DOHH2 (cell line): ENCODE measurements around the gene DNTT.

Experiments used
- EZH2phosphoT487 ChIP-seq: fragments of 200-600 bp; sonication (generic); IDR thresholded peaks from 2 replicates; pipeline ENCODE4 v1.6.1; 2017; ENCODE audit warnings: borderline replicate concordance, mild to moderate bottlenecking, antibody characterized with exemption, low read length, moderate library complexity, mixed read lengths
- TF ChIP-seq, protein P1 (sequence below): fragments of 200-600 bp; sonication (generic); IDR thresholded peaks from one replicate; pipeline ENCODE4 v1.5.1; 2014; ENCODE audit warnings: antibody characterized with exemption, mild to moderate bottlenecking, low read depth, low read length; ENCODE audit not compliant: poor library complexity, severe bottlenecking

GRCh38 chr10:96321822-96322221, 17.6 kb downstream of the DNTT start:
- TF ChIP-seq, protein P1, sequence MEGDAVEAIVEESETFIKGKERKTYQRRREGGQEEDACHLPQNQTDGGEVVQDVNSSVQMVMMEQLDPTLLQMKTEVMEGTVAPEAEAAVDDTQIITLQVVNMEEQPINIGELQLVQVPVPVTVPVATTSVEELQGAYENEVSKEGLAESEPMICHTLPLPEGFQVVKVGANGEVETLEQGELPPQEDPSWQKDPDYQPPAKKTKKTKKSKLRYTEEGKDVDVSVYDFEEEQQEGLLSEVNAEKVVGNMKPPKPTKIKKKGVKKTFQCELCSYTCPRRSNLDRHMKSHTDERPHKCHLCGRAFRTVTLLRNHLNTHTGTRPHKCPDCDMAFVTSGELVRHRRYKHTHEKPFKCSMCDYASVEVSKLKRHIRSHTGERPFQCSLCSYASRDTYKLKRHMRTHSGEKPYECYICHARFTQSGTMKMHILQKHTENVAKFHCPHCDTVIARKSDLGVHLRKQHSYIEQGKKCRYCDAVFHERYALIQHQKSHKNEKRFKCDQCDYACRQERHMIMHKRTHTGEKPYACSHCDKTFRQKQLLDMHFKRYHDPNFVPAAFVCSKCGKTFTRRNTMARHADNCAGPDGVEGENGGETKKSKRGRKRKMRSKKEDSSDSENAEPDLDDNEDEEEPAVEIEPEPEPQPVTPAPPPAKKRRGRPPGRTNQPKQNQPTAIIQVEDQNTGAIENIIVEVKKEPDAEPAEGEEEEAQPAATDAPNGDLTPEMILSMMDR: peak; percentile 58
- TF ChIP-seq EZH2phosphoT487: no peak
